ENCODE data around the gene LOXHD1. TPM values are rescaled to one million over a fixed set of nuclear protein-coding genes. Genes with fewer than 3 reads are reported as not detected.

LOXHD1 gene
- total and polyA plus RNA-seq, 2 donors (not counting 1 experiment from before 2014, with no cell fraction given) = not detected

GRCh38 chr18:46573156-46573555, 83.9 kb downstream of the LOXHD1 start:
- POLR2A ChIA-PET = no interaction called here
- no peak overlapping the region for H3K27ac Mint-ChIP-seq

DNA sequence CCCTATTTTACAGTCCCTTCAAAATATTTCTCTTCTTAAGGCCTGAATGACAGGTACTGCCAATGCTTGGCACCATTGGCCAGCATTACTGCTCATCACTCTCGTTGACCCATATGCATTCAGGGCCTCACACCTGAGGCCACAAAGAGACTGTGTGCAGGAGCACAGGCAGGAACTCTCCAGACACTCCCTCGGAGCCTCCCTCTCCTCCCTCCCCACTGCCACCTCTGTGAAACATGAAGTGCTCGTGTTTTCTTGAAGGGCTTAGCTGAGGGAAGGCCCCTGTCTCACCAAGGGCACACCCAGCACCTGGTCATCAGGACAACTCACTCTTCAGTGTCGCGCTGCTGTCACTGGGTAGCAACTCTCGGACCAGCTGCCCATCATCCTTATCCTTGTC, 85.3 kb downstream of the LOXHD1 start:
- no peaks in the 10 kb centered on the region for H3K9me3 Mint-ChIP-seq (ENCODE audit: insufficient read depth)
- 86% methylated on average over 2 of the region's 6 CpGs for WGBS (ENCODE audit: insufficient coverage)
- ChIA-PET CTCF (no interaction called here), POLR2A (no interaction called here)
- no peak overlapping the region for H3K27ac Mint-ChIP-seq
- no peaks in the 10 kb centered on the region for H3K36me3 ChIP-seq (replicated peaks in 1 of 2; ENCODE audit: control extremely low read depth in 1 of 2, control insufficient read depth in 1 of 2, extremely low read depth in 1 of 2, insufficient read depth in 2 of 2, low read length in 1 of 2)
- no peak for TF ChIP-seq EZH2 (IDR thresholded peaks at IDR 0.05; ENCODE audit: borderline replicate concordance, insufficient read depth, low read depth, low read length, poor library complexity, severe bottlenecking)
- no peak overlapping the region for H3K4me3 ChIP-seq (ENCODE audit: control extremely low read depth in 1 of 5, extremely low read depth in 1 of 5, insufficient read depth in 1 of 5, low read depth in 2 of 5, low read length in 4 of 5)
- DNase-seq (no peak), ATAC-seq (ENCODE audit: low read depth) (no peak)
- no peaks in the 10 kb centered on the region for H4K20me1 ChIP-seq (ENCODE audit: control insufficient read depth, insufficient read depth, low read length, poor library complexity, severe bottlenecking)
- no peaks in the 10 kb centered on the region for H3K79me2 ChIP-seq (ENCODE audit: control insufficient read depth, insufficient read depth, low read length)
- no peak overlapping the region for H2AFZ ChIP-seq (ENCODE audit: insufficient read depth, low read depth, low read length, poor library complexity, severe bottlenecking)
- no peak overlapping the region for H3K4me2 ChIP-seq (replicated peaks; ENCODE audit: low read depth, low read length, poor library complexity, severe bottlenecking)
- intact Hi-C loops (cut with micrococcal nuclease) = no loop called here
- H3K27ac ChIP-seq (ENCODE audit: low read length in 2 of 2) = no peak overlapping the region
- H3K4me1 Mint-ChIP-seq = no peaks in the 10 kb centered on the region
- no peaks in the 10 kb centered on the region for H3K4me1 ChIP-seq (ENCODE audit: control insufficient read depth in 2 of 2, insufficient read depth in 2 of 2, low read length in 2 of 2)
- peaks cover 14% of the 10 kb centered on the region for H3K27me3 Mint-ChIP-seq
- no peaks in the 10 kb centered on the region for H3K27me3 ChIP-seq (replicated peaks in 1 of 4; ENCODE audit: control extremely low read depth in 1 of 4, control insufficient read depth in 3 of 4, insufficient read depth in 4 of 4, low read length in 3 of 4)
- no peak overlapping the region for H3K9ac ChIP-seq (ENCODE audit: low read length)
- H3K4me3 Mint-ChIP-seq = no peak overlapping the region
- H3K9me3 ChIP-seq (ENCODE audit: control extremely low read depth in 1 of 3, control insufficient read depth in 2 of 3, insufficient read depth in 1 of 3, low read length in 2 of 3) = no peaks in the 10 kb centered on the region

More at GRCh38 chr18:46573156-46573555, 83.9 kb downstream of the LOXHD1 start:
- Histone ChIP-seq H3K79me2 (ENCODE audit: control insufficient read depth, insufficient read depth, low read length) (no peaks in the 10 kb centered on the region), H3K9ac (ENCODE audit: low read length) (no peak overlapping the region), H3K9me3 (ENCODE audit: control extremely low read depth in 1 of 3, control insufficient read depth in 2 of 3, insufficient read depth in 1 of 3, low read length in 2 of 3) (no peaks in the 10 kb centered on the region), H2AFZ (ENCODE audit: insufficient read depth, low read depth, low read length, poor library complexity, severe bottlenecking) (no peak overlapping the region), H3K4me2 (replicated peaks; ENCODE audit: low read depth, low read length, poor library complexity, severe bottlenecking) (no peak overlapping the region), H3K4me3 (ENCODE audit: control extremely low read depth in 1 of 5, extremely low read depth in 1 of 5, insufficient read depth in 1 of 5, low read depth in 2 of 5, low read length in 4 of 5) (no peak overlapping the region), H3K36me3 (replicated peaks in 1 of 2; ENCODE audit: control extremely low read depth in 1 of 2, control insufficient read depth in 1 of 2, extremely low read depth in 1 of 2, insufficient read depth in 2 of 2, low read length in 1 of 2) (no peaks in the 10 kb centered on the region), H3K27ac (ENCODE audit: low read length in 2 of 2) (no peak overlapping the region), H3K27me3 (replicated peaks in 1 of 4; ENCODE audit: control extremely low read depth in 1 of 4, control insufficient read depth in 3 of 4, insufficient read depth in 4 of 4, low read length in 3 of 4) (peaks cover 0 to 2% (median 0%) of the 10 kb centered on the region in 4 experiments), H4K20me1 (ENCODE audit: control insufficient read depth, insufficient read depth, low read length, poor library complexity, severe bottlenecking) (no peaks in the 10 kb centered on the region), H3K4me1 (ENCODE audit: control insufficient read depth in 2 of 2, insufficient read depth in 2 of 2, low read length in 2 of 2) (no peaks in the 10 kb centered on the region)
- Mint-ChIP-seq H3K4me3 (no peak overlapping the region), H3K9me3 (ENCODE audit: insufficient read depth) (no peaks in the 10 kb centered on the region), H3K4me1 (no peaks in the 10 kb centered on the region), H3K27me3 (peaks cover 14% of the 10 kb centered on the region)
- intact Hi-C loops (cut with micrococcal nuclease) = no loop called here
- WGBS (ENCODE audit: insufficient coverage) = 99% methylated on average over 7 of the region's 7 CpGs
- CTCF ChIA-PET = no interaction called here
- no peak for ATAC-seq (ENCODE audit: low read depth)
- TF ChIP-seq EZH2 (IDR thresholded peaks at IDR 0.05; ENCODE audit: borderline replicate concordance, insufficient read depth, low read depth, low read length, poor library complexity, severe bottlenecking) (no peak), CTCF (IDR thresholded peaks at IDR 0.05) (no peak)
- no peak for DNase-seq

Measured in B cell (primary cell).